ENCODE measurements around the gene TEDC2.

TEDC2 gene

GRCh38 chr16:2470603-2471015 lies 10.7 kb downstream of the TEDC2 start:
- no peak overlapping the region for H3K9ac ChIP-seq (ENCODE audit: low read length)
- H3K4me1 ChIP-seq (ENCODE audit: low read length) = 0 out of 2 replicates have a peak, but pooled peaks cover 2% of the 10 kb centered on the region
- TF ChIP-seq CTCF (IDR thresholded peaks at IDR 0.05; ENCODE audit: low read length) = no peak
- no peak for TF ChIP-seq EZH2 (optimal IDR thresholded peaks at IDR 0.05; ENCODE audit: low read depth, low read length)
- TF ChIP-seq EZH2phosphoT487 (IDR thresholded peaks at IDR 0.05; ENCODE audit: low read length) = no peak

DNA sequence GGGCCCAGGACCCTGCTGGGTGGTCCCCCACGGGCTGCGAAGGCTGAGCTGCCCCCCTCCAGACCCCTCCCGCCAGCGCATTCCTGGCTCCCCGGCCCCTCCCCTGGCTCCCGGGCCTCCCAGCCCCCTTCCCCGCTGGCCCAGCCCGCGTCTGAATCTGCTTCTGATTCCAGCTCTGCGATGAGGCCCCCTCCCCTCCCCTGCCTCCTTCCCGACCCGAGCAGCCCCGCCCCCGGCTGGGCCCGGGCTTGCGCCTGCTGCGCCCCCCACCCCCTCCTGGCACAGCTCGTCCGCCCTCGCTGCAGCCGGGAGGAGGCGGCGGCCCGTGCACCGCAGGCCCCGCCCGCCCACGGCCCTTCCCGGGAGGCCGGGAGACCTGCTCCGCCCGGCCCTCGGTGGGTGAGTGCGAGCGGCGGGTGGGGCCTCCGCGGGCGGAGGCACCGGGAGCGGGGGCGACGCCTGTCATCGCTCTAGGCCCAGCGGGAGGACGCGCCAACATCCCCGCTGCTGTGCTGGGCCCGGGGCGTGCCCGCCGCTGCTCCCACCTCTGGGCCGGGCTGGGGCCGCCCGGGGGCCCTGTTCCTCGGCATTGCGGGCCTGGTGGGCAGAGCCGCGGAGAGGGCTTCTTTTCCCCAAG lies 11.2 kb downstream of the TEDC2 start, which contains the start of gene NTN3:
TSS of gene NTN3 (plus strand) at position 282 of the 637 bp plus-strand sequence. CDS start 405 bp downstream, outside the sequence.
- 0 out of 2 replicates have a peak, but pooled peaks cover 2% of the 10 kb centered on the region for H3K4me1 ChIP-seq (ENCODE audit: low read length)
- H2AFZ ChIP-seq (ENCODE audit: low read length) = no peak within 1 kb of the TSS
- no peak within 1 kb of the TSS for H3K4me3 ChIP-seq (ENCODE audit: low read length)
- TF ChIP-seq CTCF (IDR thresholded peaks at IDR 0.05; ENCODE audit: low read length) (no peak), EZH2phosphoT487 (IDR thresholded peaks at IDR 0.05; ENCODE audit: low read length) (no peak), EZH2 (optimal IDR thresholded peaks at IDR 0.05; ENCODE audit: low read depth, low read length) (no peak)
- H3K36me3 ChIP-seq (replicated peaks; ENCODE audit: insufficient read depth, low read length) = no peaks in the 10 kb centered on the region
- no peaks in the 10 kb centered on the region for H4K20me1 ChIP-seq (ENCODE audit: insufficient read depth, low read length)
- no peak within 1 kb of the TSS for H3K27ac ChIP-seq (ENCODE audit: low read length)
- H3K79me2 ChIP-seq (ENCODE audit: low read length) = peaks cover 6% of the 10 kb centered on the region
- H3K27me3 ChIP-seq (replicated peaks; ENCODE audit: insufficient read depth, low read length) = peaks cover 52% of the 10 kb centered on the region
- H3F3A ChIP-seq (ENCODE audit: insufficient read depth, low read length) = peaks cover 4% of the 10 kb centered on the region; the same call in 1 of the 2 replicates
- no peaks in the 10 kb centered on the region for H3K9me3 ChIP-seq (replicated peaks; ENCODE audit: insufficient read depth, low read length)
- DNase-seq = no peak
- no peak within 1 kb of the TSS for H3K4me2 ChIP-seq (ENCODE audit: low read depth, low read length)
- H3K9me2 ChIP-seq (replicated peaks; ENCODE audit: insufficient read depth, low read length) = no peaks in the 10 kb centered on the region
- no peak within 1 kb of the TSS for H3K9ac ChIP-seq (ENCODE audit: low read length)

More at GRCh38 chr16:2470603-2471015, 10.7 kb downstream of the TEDC2 start:
- Histone ChIP-seq H3K4me2 (ENCODE audit: low read depth, low read length) (no peak overlapping the region), H3K79me2 (ENCODE audit: low read length) (peaks cover under 1% of the 10 kb centered on the region; the same call in 1 of the 2 replicates), H3K27ac (ENCODE audit: low read length) (no peak overlapping the region), H3K4me3 (ENCODE audit: low read length) (no peak overlapping the region), H3K27me3 (replicated peaks; ENCODE audit: insufficient read depth, low read length) (peaks cover 52% of the 10 kb centered on the region), H3K36me3 (replicated peaks; ENCODE audit: insufficient read depth, low read length) (no peaks in the 10 kb centered on the region), H3K9me2 (replicated peaks; ENCODE audit: insufficient read depth, low read length) (no peaks in the 10 kb centered on the region), H3F3A (ENCODE audit: insufficient read depth, low read length) (no peaks in the 10 kb centered on the region), H2AFZ (ENCODE audit: low read length) (no peak overlapping the region), H3K9me3 (replicated peaks; ENCODE audit: insufficient read depth, low read length) (no peaks in the 10 kb centered on the region), H4K20me1 (ENCODE audit: insufficient read depth, low read length) (no peaks in the 10 kb centered on the region)
- no peak for DNase-seq

GRCh38 chr16:2471653-2472487 lies 12.0 kb downstream of the TEDC2 start:
- Histone ChIP-seq H3F3A (ENCODE audit: insufficient read depth, low read length) (peaks cover 6% of the 10 kb centered on the region; the same call in 1 of the 2 replicates), H3K4me3 (ENCODE audit: low read length) (no peak overlapping the region), H3K9ac (ENCODE audit: low read length) (no peak overlapping the region), H3K27me3 (replicated peaks; ENCODE audit: insufficient read depth, low read length) (peaks cover 52% of the 10 kb centered on the region), H3K36me3 (replicated peaks; ENCODE audit: insufficient read depth, low read length) (no peaks in the 10 kb centered on the region), H2AFZ (ENCODE audit: low read length) (no peak overlapping the region), H3K9me2 (replicated peaks; ENCODE audit: insufficient read depth, low read length) (no peaks in the 10 kb centered on the region), H3K4me1 (ENCODE audit: low read length) (0 out of 2 replicates have a peak, but pooled peaks cover 2% of the 10 kb centered on the region), H3K27ac (ENCODE audit: low read length) (no peak overlapping the region), H3K4me2 (ENCODE audit: low read depth, low read length) (no peak overlapping the region), H4K20me1 (ENCODE audit: insufficient read depth, low read length) (no peaks in the 10 kb centered on the region), H3K79me2 (ENCODE audit: low read length) (peaks cover 11% of the 10 kb centered on the region), H3K9me3 (replicated peaks; ENCODE audit: insufficient read depth, low read length) (no peaks in the 10 kb centered on the region)
- no peak for DNase-seq
- TF ChIP-seq CTCF (IDR thresholded peaks at IDR 0.05; ENCODE audit: low read length) (no peak), EZH2phosphoT487 (IDR thresholded peaks at IDR 0.05; ENCODE audit: low read length) (no peak), EZH2 (optimal IDR thresholded peaks at IDR 0.05; ENCODE audit: low read depth, low read length) (peak; percentile 50)
